NT2/D1 (cell line): Measurements from ENCODE around the gene TMEM121B.

Source experiments
- SUZ12 ChIP-seq: IDR thresholded peaks from 2 replicates; pipeline ENCODE4 v1.6.1; 2011; ENCODE audit not compliant: insufficient read length, insufficient read depth; ENCODE audit errors: extremely low read depth
- YY1 ChIP-seq: IDR thresholded peaks from 2 replicates; pipeline ENCODE4 v1.6.1; 2011; ENCODE audit not compliant: insufficient read length, insufficient read depth
- ZNF274 ChIP-seq: IDR thresholded peaks from 2 replicates; pipeline ENCODE4 v1.6.1; 2011; ENCODE audit warnings: mild to moderate bottlenecking, low read depth, low read length

DNA sequence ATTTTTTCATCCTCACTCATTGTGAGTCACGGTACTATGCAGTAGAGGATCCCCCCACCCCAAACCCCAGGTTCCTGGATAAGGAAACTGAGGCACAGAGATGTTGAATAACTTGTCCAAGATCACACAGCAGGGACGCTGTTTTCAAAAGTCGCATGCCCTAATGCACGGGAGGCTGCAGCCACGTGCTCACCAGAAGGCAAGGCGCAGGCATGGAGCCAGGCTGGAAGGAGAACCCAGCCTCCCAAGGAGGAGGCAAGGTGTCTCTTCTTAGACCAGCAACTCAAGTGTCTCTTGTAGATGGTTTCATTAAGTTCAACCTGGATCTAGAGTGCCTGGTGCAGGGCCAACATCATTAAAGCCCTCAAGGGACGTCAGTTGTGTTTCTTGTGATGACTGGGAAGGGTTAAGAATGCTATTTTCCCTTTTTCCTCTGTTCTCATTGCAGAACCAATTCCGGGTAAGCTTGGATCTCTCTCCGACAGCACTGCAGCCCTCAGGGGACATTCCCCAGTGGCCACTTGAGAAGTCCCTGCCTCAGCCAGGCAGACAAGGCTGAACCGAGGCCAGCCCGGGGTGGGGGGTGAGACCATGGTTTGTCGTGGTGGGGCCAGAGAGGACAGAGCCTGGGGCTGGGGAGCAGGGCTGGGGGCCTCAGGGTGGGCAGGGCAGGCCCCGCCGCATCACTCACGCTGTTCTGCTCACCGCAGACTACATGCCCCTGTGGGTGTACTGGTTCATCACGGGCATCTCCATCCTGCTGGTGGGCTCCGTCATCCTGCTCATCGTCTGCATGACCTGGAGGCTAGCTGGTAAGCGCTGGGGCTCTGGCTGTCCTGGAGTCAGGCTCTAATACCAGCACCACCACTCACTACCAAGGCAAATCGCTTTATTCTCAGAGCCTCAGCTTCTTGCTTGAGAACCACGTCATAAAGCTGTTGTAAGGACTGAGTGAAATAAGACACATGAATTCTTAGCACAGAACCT, 15.7 kb downstream of the TMEM121B start:
- TF ChIP-seq SUZ12: no peak
- TF ChIP-seq ZNF274: no peak
- no peak for TF ChIP-seq YY1
